ENCODE data around the gene SNRNP25.

- TF ChIP-seq POLR2AphosphoS5 (IDR thresholded peaks at IDR 0.05; ENCODE audit: borderline replicate concordance, low read depth, low read length) (no peak), EZH2 (IDR thresholded peaks at IDR 0.05) (no peak)
Observed at GRCh38 chr16:66309-67182, 12.9 kb downstream of the SNRNP25 start.

Measured in SK-N-MC (cell line).